OCI-LY7 (cell line): ENCODE results near the gene PTBP3. TPM values are rescaled to one million over a fixed set of nuclear protein-coding genes. Genes with fewer than 3 reads are reported as not detected.

Experiments used
- BruUV-seq: library from RNA; stranded (reverse); fragments of 400-500 nt; replicated peaks from 2 replicates; lab custom pipeline; 2021; lab: Mats Ljungman, UMichigan
- CTCF ChIA-PET: fragments of 300-600 bp; sonication (Branson Sonifier 250); formaldehyde crosslinking; loops from one replicate; lab custom pipeline; 2022; ENCODE audit warnings: antibody characterized with exemption; ENCODE audit not compliant: unreplicated experiment; lab: Charles Lee
- POLR2A ChIA-PET: fragments of 300-600 bp; sonication (Branson Sonifier 250); formaldehyde crosslinking; loops from one replicate; lab custom pipeline; 2022; ENCODE audit warnings: antibody characterized with exemption; lab: Charles Lee
- DNase-seq: peaks from one replicate; pipeline ENCODE4 v3.0.0-alpha.2; 2015; ENCODE audit warnings: low spot score
- H2AFZ ChIP-seq: fragments of 200-600 bp; sonication (generic), shearing (Covaris generic); 2 replicates; pipeline ENCODE4 v1.6.1; 2014; ENCODE audit warnings: mild to moderate bottlenecking, antibody characterized with exemption, low read length, moderate library complexity
- H3K27ac ChIP-seq: fragments of 200-600 bp; sonication (generic); 2 replicates; pipeline ENCODE4 v1.5.1; 2014; ENCODE audit warnings: mixed run types, low read depth, mild to moderate bottlenecking, moderate library complexity, low read length, inconsistent platforms; ENCODE audit not compliant: poor library complexity, severe bottlenecking
- H3K36me3 ChIP-seq: fragments of 200-600 bp; sonication (generic); 2 replicates; pipeline ENCODE4 v1.6.1; 2014; ENCODE audit warnings: mild to moderate bottlenecking, antibody characterized with exemption, low read length, moderate library complexity, mixed read lengths; ENCODE audit not compliant: insufficient read depth
- H3K4me1 ChIP-seq: fragments of 200-600 bp; sonication (generic); 2 replicates; pipeline ENCODE4 v1.5.1; 2014; ENCODE audit warnings: mild to moderate bottlenecking, low read length; ENCODE audit not compliant: insufficient read depth, poor library complexity, severe bottlenecking
- H3K4me2 ChIP-seq: fragments of 200-600 bp; sonication (generic); 2 replicates; pipeline ENCODE4 v1.6.1; 2014; ENCODE audit warnings: mild to moderate bottlenecking, low read length
- H3K4me3 ChIP-seq: fragments of 200-600 bp; sonication (generic); 2 replicates; pipeline ENCODE4 v1.5.1; 2014; ENCODE audit warnings: mild to moderate bottlenecking, low read depth, low read length; ENCODE audit not compliant: poor library complexity, severe bottlenecking
- H3K79me2 ChIP-seq: fragments of 200-600 bp; sonication (generic); 2 replicates; pipeline ENCODE4 v1.6.1; 2016; ENCODE audit warnings: low read depth, mild to moderate bottlenecking, low read length, moderate library complexity, mixed read lengths; ENCODE audit not compliant: insufficient read depth
- H3K9me2 ChIP-seq: fragments of 200-600 bp; sonication (generic); 2 replicates; pipeline ENCODE4 v1.6.1; 2016; ENCODE audit warnings: mild to moderate bottlenecking, low read length, mixed read lengths; ENCODE audit not compliant: insufficient read depth
- H3K9me3 ChIP-seq: fragments of 200-600 bp; sonication (generic); 2 replicates; pipeline ENCODE4 v1.6.1; 2014; ENCODE audit warnings: mild to moderate bottlenecking, mixed run types, low read length, mixed read lengths
- H4K20me1 ChIP-seq: fragments of 200-600 bp; sonication (generic); 2 replicates; pipeline ENCODE4 v1.6.1; 2014; ENCODE audit warnings: mild to moderate bottlenecking, antibody characterized with exemption, low read length, moderate library complexity, mixed read lengths; ENCODE audit not compliant: insufficient read depth
- CTCF ChIP-seq: fragments of 200-600 bp; sonication (generic); conservative IDR thresholded peaks from 2 replicates; pipeline ENCODE4 v1.5.1; 2014; ENCODE audit warnings: mild to moderate bottlenecking, antibody characterized with exemption, low read length, moderate library complexity, mixed read lengths
- EZH2phosphoT487 ChIP-seq: fragments of 200-600 bp; sonication (generic); IDR thresholded peaks from 2 replicates; pipeline ENCODE4 v1.6.1; 2018; ENCODE audit warnings: low read depth, borderline replicate concordance, mild to moderate bottlenecking, mixed run types, antibody characterized with exemption, low read length, moderate library complexity, mixed read lengths
- intact Hi-C: fragments of 100-400 bp; cut with micrococcal nuclease; formaldehyde crosslinking; loops from one replicate; pipeline ENCODE4 v1.10.0; 2022; ENCODE audit not compliant: unreplicated experiment
- total RNA-seq, 2 experiments: library from RNA; depleted of rRNA in 1 of 2; stranded (reverse); fragments of >200 nt in 1 of 2; shearing (Covaris generic) in 1 of 2; gene quantifications; 2 replicates each; pipeline ENCODE4 v1.2.3, GENCODE V29; 2014 to 2022

Gene PTBP3
- total RNA-seq, 2 experiments from 2014 or later = 38.1 to 98.2 TPM

DNA sequence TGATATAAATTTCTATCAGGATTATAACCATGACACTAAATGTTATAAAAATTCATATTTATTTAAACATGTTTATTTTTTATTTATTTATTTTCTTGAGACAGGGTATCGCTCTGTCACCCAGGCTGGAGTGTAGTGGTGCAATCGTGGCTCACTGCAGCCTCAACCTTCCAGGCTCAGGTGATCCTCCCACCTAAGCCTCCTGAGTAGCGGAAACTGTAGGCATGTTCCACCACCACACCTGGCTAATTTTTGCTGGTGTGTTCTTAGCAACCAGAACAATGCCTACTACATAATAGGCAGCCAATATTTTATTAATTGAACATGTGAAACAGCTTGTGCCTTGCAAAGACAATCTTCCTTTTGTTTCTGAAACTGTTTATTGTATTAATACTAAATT is 6.5 kb upstream of the PTBP3 start:
- ChIA-PET POLR2A (interaction anchor here (0.5 kb wide), 1 partner anchor 592 kb away, joined by 3 read pairs; no protein-coding TSS in a partner anchor), CTCF (no interaction called here)
- Histone ChIP-seq H3K79me2 (no peaks in the 10 kb centered on the region), H3K4me2 (no peak overlapping the region), H3K4me3 (no peak overlapping the region), H3K4me1 (peaks cover 2% of the 10 kb centered on the region), H3K36me3 (no peaks in the 10 kb centered on the region), H3K9me2 (no peaks in the 10 kb centered on the region), H2AFZ (no peak overlapping the region), H3K9me3 (no peaks in the 10 kb centered on the region), H3K27ac (no peak overlapping the region), H4K20me1 (no peaks in the 10 kb centered on the region)
- no peak for DNase-seq
- TF ChIP-seq EZH2phosphoT487 = no peak
- TF ChIP-seq CTCF = no peak
- intact Hi-C loops = no loop called here
- no TSS peak for BruUV-seq

GRCh38 chr9:112338561-112338960 is 5.1 kb upstream of the PTBP3 start:
- peaks cover 7% of the 10 kb centered on the region for H3K4me1 ChIP-seq
- no peaks in the 10 kb centered on the region for H3K79me2 ChIP-seq
- no TSS peak for BruUV-seq
- intact Hi-C loops = no loop called here
- POLR2A ChIA-PET = no interaction called here
- no peak overlapping the region for H3K4me3 ChIP-seq
- H2AFZ ChIP-seq = no peak overlapping the region
- H3K9me2 ChIP-seq = no peaks in the 10 kb centered on the region
- H3K27ac ChIP-seq = no peak overlapping the region
- CTCF ChIA-PET = no interaction called here
- H3K36me3 ChIP-seq = no peaks in the 10 kb centered on the region
- no peak overlapping the region for H3K4me2 ChIP-seq
- no peaks in the 10 kb centered on the region for H3K9me3 ChIP-seq
- H4K20me1 ChIP-seq = no peaks in the 10 kb centered on the region
- TF ChIP-seq EZH2phosphoT487 (no peak), CTCF (no peak)
- no peak for DNase-seq

- intact Hi-C loops = no loop called here
- H2AFZ ChIP-seq = no peak overlapping the region
- no peak overlapping the region for H3K27ac ChIP-seq
- no peaks in the 10 kb centered on the region; the same call in 1 of the 2 replicates for H4K20me1 ChIP-seq
- ChIA-PET POLR2A (interaction anchor here (0.5 kb wide), 1 partner anchor 12 kb away, joined by 3 read pairs; no protein-coding TSS in a partner anchor), CTCF (no interaction called here)
- no peak overlapping the region for H3K4me3 ChIP-seq
- peaks cover 2% of the 10 kb centered on the region for H3K79me2 ChIP-seq
- no peak for TF ChIP-seq EZH2phosphoT487
- no peak for TF ChIP-seq CTCF
- no peaks in the 10 kb centered on the region for H3K36me3 ChIP-seq
- H3K9me2 ChIP-seq = no peaks in the 10 kb centered on the region
- no peak overlapping the region for H3K4me2 ChIP-seq
- no peaks in the 10 kb centered on the region for H3K9me3 ChIP-seq
- no TSS peak for BruUV-seq
- no peak for DNase-seq
- peaks cover 7% of the 10 kb centered on the region for H3K4me1 ChIP-seq
Observed at GRCh38 chr9:112337547-112337946, 4.1 kb upstream of the PTBP3 start.
